GM21619 (cell line): ENCODE results near the gene DUSP15.

Experiments
- ATAC-seq: cut with Tn5 transposase; IDR thresholded peaks from one replicate; pipeline ENCODE4 v1.9.1; 2021; ENCODE audit not compliant: unreplicated experiment

The DUSP15 gene

GRCh38 chr20:31860390-31861134 lies 9.8 kb downstream of the DUSP15 start:
- no peak for ATAC-seq

GRCh38 chr20:31859998-31860380 lies 10.3 kb downstream of the DUSP15 start:
- ATAC-seq, result no peak

- ATAC-seq, result no peak
These were observed 10.9 kb downstream of the DUSP15 start for GRCh38 chr20:31859266-31859997.

GRCh38 chr20:31858760-31859083 lies 11.6 kb downstream of the DUSP15 start:
- no peak for ATAC-seq

- ATAC-seq, result no peak
These were observed 12.2 kb downstream of the DUSP15 start for GRCh38 chr20:31857861-31858759.

GRCh38 chr20:31856516-31856915 lies 13.8 kb downstream of the DUSP15 start:
- ATAC-seq, result no peak

- no peak for ATAC-seq
These were observed 16.8 kb downstream of the DUSP15 start for GRCh38 chr20:31853481-31853880.

- no peak for ATAC-seq
These were observed 18.9 kb downstream of the DUSP15 start for GRCh38 chr20:31851240-31851955.

- ATAC-seq, result no peak
These were observed 20.9 kb downstream of the DUSP15 start for GRCh38 chr20:31849306-31849930.

- ATAC-seq, result no peak
These were observed 22.0 kb downstream of the DUSP15 start for GRCh38 chr20:31848088-31848999.

- no peak for ATAC-seq
These were observed 23.6 kb downstream of the DUSP15 start for GRCh38 chr20:31846793-31847138.

GRCh38 chr20:31845300-31845863 lies 24.9 kb downstream of the DUSP15 start, which contains the start of gene FOXS1:
FOXS1 (minus strand) TSS chr20:31845604; CDS start chr20:31845542, 62 bp downstream.
- no peak for ATAC-seq

GRCh38 chr20:31844737-31845299 lies 25.5 kb downstream of the DUSP15 start:
- ATAC-seq, result no peak

GRCh38 chr20:31843881-31844280 lies 26.4 kb downstream of the DUSP15 start:
- ATAC-seq, result no peak

- ATAC-seq, result no peak
These were observed 27.0 kb downstream of the DUSP15 start for GRCh38 chr20:31843288-31843687.

- ATAC-seq, result no peak
These were observed 27.7 kb downstream of the DUSP15 start for GRCh38 chr20:31842471-31843157.

- ATAC-seq, result no peak
These were observed 28.4 kb downstream of the DUSP15 start for GRCh38 chr20:31841928-31842327.
